SW480 (cell line): Measurements from ENCODE around the gene FBXO41.
"Not testable (repeated sequence)": the region's sequence is repeated elsewhere in the genome, so short reads cannot be mapped to it uniquely, and the experiment has no call there.

Source experiments
- DNase-seq: peaks from one replicate; pipeline ENCODE4 v3.0.0-alpha.2; 2016; ENCODE audit warnings: low spot score

FBXO41 gene

DNA sequence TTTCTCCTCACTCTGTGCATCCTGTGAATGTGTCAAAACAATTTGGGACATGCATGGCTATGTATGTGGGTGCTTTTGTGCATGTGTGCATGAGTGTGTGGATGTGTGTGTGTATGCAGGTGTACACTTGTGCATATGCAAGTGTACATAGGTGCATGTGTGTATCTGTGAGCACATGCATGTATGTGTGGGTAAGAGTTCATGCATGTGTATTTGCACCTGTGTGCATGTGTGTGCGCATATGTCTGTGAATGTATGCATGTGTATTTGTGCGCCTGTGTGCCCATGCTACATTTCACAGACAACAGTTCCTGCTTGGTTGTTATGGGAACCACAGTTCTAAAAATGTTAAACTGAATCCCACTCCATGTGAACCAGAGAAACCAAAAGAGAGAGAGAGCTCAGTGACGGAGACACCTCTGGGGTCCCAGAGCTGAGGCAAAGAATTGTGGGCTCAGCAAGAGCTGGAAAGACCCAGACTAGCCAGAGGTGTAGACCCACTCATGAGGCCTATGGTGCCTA lies 1.9 kb upstream of the FBXO41 start:
- DNase-seq: no peak

DNA sequence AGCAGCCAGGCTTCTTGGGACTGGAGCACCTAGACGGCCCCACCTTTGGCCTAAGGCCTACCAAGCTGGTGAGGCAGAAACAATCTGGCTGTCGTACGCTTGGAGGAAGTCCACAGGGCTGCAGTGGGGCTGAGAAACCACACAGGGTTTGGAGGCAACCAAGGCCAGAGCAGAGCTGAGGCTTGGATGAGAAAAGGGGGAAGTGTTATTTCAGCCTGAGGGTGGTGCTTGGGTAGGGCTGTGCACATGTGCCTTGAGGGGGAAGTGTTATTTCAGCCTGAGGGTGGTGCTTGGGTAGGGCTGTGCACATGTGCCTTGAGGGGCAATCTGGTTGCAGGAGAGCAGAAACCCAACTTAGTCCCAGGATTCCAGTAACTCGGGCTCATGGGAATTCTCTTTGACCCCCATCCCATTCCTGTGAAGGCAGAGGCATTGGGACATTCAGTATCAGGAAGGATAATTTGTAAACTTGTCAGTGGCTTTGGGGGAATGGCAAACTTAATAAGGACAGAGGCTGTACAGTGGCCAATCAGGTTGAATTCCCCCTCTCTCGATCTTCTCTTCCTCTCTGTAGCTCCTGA lies 971 bp upstream of the FBXO41 start:
- peak; percentile 62 for DNase-seq

DNA sequence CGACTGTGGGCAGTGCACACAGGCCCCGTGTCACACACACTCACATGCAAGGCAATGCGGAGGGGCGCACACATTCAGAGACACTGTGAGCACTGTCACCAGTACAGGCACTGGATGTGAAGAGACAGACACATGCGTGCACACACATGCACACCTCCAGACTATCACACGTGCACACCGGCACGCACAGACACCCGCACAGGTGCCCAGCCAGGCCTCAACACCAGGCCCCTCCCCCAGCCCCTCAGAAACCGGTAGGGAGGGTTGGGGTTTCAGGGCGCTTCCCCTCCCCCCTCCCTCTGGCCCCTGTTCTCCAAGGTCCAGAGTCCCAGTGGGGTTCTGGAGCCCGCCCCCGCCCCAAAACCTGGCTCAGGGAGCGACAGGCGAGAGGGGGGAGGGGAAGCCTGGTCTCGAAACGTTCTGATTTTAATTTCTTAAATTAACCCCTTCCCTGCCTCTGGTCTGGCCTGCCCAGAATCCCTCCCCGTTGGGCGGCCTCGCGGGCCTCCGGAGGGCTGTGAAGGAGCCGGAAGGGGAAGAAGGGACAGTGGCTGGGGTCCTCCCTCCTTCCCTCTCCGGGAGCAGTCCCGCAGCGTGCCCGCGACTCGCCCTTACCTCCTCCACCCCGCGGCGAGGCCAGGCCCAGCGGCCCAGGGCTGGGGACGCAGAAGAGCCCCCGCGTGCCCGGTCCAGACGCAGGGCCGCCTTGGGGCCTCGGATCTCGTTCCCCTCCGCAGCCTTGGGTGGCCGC lies 558 bp downstream of the FBXO41 start:
- peak; percentile 40 for DNase-seq

DNA sequence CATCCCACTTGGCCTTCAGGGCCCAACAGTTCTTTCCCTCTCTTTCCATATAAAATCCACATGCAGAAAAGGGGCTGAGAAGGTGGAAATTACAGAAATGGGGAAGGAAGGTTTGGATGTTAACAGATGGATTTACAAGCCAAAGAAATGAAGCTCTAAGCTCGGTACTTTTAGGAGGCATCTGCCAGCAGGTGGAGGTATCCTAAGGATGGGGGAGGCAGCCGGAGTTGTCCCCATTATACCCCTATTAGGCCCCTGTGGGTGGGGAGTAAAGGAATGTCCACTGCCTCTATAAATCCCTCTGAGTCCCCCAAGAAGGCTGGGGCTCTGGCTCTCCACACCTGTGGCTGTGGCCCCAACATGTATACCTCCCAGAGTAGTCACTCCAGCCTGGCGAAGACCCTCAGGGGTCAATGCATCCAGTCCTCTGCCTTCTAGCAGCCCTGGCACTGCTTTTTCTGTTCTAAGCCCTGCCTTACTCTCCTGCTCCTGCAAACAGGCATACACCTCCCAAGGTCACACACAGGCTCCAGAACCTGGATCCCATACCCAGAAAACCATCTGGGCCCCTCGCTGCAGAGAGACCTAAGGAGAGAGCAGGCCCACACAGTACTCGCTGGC lies 1.2 kb downstream of the FBXO41 start:
- no peak for DNase-seq

DNA sequence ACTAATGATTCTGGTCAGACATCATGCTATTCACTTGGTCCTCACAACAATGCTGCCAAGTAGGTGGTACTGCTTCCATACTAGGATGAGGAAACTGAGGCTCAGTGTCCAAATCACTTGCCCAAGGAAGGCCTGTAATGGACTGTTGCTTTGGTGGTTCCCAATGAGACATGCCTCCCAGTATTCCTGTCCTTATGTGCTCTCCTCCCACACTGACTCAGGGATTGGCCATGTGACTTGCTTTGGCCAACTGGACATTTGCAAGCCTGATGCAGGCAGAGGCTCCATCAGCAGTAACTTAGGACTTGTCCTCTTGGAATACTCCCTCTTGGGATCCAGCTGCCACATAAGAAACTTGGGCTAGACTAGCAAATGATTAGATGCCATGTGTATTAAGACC lies 3.0 kb downstream of the FBXO41 start:
- DNase-seq: no peak

DNA sequence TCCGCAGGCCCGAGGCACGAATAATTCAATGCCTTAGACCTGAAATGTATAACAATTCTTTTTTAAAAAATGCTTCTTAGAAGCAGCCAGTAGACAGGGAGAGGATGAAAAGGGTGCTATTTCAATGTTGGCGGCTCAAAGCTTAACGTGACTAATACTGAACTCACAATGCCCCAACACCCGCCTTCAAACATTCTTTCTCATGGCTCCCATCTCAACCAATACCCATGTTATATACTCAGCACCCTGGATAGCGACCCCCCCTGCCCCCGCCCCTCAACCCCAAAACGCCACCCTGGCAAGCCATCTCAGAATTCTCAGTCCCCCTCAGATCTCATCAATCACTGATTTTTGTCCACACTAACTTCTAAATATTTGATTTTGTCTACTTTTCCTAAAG lies 4.4 kb downstream of the FBXO41 start:
- DNase-seq: no peak

DNA sequence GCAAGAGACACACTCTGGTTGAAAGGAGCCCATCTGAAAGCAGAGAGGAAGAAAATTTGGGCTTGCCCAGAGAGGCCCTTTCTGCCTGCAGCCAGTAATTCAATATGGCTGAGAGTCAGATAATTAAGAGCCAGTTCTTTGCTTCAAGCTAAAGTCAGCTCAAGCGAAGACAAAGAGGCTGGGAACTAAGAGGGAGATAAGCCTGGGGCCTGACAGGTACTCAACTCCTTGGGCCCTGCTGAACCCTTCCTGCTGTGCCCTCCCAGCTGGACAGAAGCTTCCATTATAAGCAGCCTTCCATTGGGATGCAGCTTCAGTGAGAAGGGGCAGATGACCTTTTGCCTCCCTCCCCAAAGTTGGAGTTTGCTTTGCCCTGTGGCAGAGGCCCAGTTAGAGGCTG lies 12.0 kb downstream of the FBXO41 start:
- DNase-seq: no peak

DNA sequence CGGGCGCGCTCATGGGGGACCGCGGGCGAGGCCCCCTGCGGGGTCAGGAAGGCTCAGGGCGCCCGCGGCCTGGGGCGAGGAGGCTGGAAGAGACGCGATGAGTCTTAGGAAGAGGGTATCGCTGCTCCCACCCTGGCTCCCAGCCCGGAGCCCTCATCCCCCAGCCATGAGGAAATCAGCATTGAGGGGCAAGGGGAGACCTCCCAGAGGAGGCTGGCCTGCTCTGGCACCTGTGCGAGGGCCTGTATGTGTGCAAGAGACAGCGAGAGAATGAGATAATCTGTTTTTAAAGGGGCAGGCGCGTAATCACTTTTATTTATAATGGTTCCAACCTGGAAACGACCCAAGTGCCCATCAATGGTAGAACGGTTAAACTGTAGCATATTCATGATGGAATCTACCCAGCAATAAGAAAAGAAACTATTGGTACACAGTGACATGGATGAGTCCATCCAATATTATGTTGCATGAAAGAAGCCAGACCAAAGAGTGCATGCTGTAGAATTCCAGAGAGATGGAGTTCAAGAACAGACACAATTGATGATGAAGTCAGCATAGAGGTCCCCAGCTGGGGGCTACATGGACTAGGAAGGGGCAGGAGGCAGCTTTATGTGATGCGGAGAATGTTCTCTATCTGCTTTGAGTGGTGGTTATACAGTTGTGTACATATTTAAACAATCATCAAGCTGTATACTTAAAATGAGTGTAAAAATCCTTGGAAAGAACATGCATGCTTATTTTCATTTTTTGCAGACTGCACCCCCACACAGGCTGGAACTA lies 14.4 kb downstream of the FBXO41 start:
- no peak for DNase-seq

DNA sequence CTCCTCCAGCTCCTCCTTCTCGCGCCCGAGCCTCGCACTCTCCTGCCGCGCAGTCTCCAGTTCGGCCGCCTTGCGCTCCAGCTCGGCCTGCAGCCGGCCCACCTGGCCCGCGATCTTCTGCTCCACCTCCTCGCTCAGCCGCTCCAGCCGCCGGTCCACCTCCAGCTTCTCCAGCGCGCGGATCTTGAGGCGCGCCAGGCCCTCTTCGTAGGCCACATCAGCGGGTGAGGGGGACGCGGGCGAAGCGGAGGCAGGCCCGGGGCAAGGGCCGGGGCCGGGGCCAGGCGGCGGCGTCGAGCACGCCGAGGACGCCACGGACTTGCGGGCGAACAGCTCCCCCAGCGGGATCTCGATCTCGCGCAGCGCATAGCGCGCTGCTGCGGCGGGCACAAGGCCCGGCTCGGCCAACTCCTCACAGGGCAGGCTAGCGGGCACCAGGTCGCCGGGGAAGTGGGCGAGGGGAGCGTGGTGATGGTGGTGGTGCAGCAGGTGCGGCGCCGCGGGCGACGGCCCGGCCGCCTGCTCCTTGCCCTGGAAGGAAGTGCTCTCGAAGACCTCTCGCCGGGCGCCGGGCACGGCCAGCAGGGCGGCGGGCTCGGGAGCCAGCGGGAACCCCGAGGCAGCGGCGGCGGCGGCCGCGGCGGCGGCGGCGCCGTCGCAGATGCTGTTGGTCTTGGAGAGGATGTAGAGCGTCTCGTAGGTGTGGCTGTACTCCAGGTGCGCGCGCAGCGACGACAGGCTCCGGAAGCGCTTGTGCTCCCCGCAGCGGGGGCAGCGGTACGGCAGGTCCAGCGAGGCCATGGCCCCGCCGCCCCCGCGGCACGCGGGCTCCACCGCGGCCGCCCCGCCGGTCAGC lies 15.2 kb downstream of the FBXO41 start:
- peak; percentile 91 for DNase-seq

DNA sequence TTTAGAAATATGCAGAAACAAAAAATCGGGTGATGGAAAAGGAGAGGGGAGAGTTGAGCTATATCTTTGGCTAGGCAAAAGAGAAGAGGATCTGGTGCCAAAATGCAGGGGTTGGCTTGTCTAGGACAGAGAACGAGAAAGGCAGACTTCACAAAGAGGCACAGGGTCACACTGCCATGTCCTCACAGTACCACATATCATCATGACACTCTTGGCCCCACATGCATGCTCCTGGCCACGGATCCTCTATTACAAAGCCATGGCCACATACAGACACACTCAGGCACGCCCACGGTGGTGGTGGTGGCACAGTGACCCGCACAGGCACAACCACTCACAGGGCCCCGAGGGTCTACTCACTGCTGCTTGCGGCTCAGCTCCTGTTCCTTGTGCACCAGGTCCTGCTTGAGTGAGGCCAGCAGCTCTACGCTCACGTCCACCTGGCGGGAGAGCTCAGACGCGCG lies 15.9 kb downstream of the FBXO41 start:
- DNase-seq: no peak

DNA sequence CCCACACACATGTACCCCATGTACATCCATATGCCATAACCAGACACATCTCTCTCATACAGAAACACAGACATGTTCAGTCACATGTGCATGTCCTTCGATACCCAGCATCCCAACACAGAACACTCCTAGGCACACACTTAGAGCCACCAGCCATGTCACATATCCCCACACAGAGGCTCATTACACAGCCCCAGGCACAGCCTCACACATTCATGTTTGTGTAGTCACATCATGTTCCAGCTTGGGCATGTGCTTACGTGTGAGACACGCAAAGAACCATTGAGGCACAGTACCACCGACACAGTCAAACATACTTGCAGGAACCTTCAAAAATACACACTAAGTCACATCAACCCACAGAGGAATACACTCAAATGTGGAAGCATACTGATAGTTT lies 17.3 kb downstream of the FBXO41 start:
- no peak for DNase-seq

DNA sequence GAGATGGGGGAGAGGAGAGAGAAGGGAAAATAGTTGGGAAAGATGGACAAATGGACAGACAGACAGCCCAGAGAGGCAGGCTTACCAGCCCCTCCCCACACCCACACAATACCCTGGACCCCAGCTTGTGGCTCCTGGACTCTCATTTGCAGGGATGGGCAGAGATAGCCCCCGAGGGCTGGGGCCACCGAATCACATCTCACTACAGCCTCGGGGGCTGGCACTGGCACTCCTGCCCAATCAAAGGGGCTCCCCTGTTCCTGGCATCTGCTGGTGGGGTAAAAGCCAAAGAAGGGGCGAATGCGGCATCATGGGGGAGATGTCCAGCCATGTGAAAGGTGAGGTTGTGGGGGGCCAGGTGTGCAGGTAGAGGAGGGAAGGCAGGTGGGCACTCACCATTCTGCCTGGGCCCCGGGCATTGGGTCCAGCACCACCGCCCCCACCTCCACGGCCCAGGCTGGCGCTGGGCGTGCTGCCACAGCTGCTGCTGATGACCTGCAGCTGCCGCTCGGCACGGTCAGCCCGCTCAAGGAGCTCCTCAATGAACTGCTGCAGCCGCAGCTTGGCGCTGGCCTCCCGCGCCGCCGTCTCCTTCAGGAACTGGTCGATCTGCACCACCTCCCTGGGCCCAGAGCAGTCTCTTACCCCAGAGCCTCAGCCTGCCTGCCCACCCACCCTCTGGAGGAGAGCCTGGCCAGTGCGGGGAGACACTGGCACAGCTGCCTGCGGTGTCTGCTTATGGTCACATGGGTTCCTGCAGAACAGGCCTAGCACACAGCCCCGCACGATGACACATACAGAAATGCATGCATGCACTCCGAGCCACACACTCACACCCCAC lies 18.0 kb downstream of the FBXO41 start:
- no peak for DNase-seq

DNA sequence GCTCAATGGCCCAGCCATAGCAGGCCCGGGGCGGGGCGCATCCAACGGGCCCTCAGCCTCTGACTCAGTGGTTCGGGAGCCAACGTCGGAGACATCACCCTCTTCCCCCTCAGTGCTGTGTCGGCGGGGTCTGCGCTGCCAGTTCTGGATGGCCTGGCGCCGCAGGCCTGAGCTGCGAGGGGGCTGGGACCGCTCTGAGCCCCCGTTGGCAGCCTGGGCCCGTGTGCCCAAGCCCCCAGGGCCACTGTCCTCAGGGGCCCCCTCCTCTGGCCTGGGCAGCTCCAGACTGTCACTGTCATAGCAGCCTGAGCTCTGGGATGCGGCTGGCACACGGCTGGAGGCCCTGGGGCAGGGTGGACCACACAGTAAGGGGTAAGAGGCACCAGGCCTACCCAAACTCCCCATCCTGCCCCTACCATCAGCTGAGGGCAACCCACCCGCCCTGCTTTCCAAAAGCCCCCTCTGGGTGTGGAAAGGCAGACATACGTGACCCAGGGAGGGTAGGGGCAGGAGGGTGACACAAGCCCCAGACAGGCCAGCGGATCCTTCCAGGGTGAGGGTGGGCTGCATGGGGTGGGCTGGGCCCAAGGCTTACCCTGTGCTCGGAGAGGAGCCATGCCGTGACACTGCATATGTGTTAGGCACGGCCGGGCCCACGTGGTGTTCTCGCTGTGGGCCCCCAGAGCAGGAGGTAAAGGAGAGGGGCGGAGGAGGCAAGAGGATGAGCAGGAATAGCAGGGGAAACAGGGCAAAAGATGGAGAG lies 18.8 kb downstream of the FBXO41 start:
- DNase-seq: no peak

DNA sequence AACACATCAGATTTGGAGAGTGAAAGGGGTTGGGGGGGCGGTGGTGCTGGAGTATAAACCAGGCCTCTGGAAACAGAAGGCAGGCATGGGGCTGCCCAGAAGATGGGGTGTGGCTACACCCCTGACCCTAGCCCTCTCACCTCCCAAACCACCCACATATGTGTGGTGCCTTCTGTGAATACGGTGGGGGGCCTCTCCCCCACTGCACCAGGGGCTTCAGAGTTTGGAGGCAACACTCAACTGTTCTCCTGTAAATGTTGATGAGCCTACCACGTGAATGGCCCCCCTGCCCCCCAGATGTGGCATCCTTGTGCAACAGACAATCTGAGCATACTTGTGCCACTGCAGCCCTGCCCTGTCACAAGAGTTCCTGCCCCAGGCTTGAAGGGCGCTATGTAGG lies 19.5 kb downstream of the FBXO41 start:
- no peak for DNase-seq

DNA sequence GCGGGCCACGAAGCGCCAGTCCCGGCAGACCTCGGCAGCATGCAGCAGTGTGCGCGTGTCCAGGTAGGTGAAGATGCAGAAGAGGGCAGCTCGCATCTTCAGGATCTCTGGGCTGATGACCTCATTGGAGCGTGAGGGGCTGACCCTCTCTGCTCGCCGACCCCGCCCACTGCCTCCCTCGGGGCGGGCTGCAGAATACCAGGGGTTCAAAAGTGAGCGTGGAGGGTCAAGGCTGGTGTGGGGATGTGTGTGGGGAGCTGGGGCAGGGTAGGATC lies 20.0 kb downstream of the FBXO41 start:
- DNase-seq: no peak

DNA sequence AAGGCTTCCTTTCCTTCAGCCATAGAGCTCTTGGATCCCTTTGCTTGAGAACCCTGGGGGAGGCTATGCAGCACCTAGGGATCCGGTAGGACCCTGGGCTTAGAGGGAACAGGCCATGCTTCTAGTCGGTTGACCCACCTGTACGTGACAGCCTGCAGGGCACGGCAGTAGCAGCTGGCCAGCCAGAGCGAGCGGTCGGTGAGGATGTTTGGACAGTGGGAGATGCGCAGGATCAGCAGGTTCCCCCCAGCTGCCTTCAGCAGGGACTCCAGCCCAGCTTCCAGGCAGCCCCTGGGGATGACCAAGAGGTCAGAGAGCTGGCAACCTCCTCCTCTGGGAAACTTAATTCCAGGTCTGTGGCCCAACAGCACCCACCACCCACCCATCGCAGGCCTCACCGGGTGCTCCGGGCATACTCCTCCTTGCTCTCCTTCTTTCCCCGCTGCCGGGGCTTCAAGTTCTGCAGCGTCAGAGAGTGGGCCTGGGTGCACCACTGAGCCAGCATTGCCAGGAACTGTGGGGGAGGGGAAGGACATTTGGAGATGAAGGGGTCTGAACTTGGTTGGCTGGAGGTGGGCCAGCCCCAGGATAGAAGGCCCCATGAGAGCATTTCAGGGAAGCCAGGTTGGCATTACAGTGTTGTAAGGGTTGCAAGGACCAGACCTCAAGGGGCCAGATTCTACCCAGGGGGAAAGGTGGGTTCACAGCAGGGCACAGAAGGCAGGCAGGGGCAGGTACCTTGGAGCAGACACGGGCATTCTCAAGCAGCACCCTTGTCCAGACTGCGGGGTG lies 20.5 kb downstream of the FBXO41 start:
- DNase-seq: no peak

DNA sequence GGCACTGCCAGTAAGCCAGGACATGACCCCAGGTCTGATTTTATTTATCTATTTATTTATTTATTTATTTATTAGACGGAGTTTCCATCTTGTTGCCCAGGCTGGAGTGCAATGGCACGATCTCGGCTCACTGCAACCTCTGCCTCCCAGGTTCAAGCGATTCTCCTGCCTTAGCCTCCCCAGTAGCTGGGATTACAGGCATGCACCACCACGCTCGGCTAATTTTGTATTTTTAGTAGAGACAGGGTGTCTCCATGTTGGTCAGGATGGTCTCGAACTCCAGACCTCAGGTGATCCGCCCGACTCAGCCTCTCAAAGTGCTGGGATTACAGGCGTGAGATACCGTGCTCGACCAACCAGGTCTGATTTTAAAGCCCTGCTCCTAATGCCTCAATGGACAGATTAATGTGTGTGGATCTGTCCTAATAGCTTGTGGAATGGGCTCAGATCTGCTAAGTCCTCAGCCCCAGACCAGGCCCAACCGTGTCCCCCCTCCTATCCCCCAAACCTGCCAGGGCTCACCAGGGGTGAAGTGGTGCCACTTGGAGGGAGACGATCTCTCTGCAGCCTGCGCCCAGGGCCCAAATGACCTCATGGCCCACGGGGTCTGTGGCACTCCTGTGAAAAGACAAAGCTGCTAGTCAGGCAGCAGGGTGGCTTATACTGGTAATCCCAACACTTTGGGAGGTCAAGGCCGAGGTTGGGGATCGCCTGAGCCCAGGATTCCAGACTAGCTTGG lies 21.4 kb downstream of the FBXO41 start:
- DNase-seq: not testable (repeated sequence)

DNA sequence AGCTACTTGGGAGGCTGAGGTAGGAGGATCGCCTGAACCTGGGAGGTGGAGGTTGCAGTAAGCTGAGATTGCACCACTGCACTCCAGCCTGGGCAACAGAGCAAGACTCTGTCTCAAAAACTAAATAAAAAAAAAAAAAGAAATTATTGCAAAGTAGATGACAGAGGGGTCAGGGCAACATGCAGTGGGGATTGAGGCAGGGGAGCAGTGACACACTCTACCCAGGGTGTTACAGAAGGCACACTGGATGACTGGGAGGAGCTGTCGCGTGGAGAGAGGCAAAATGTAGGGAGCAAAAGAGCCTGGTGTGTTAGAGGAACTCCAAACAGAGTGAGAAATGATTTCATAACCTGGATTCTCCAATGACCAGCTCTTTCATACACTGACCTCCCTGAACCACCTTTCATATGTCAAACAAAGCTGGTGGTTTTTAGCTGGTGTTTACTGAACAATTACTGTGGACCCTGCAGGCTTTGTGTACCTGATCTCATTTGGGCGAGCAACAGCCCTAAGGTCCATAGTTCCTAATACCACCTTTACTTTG lies 22.1 kb downstream of the FBXO41 start:
- no peak for DNase-seq
